Lower leg skin (tissue), 4 donors: ENCODE data around the gene FAM193A. TPM values are rescaled to one million over a fixed set of nuclear protein-coding genes. Genes with fewer than 3 reads are reported as not detected.

Source experiments
- DNase-seq, 2 donors: peaks; one replicate each; pipeline ENCODE4 v3.0.0-alpha.2; 2019; ENCODE audit warnings: low spot score in 2 of 2
- H3K4me3 ChIP-seq: fragments of 200-600 bp; sonication (generic); 2 replicates; pipeline ENCODE4 v1.5.1; 2017; ENCODE audit warnings: mild to moderate bottlenecking, low read depth; ENCODE audit not compliant: poor library complexity, severe bottlenecking
- POLR2A ChIP-seq, 2 donors: fragments of 450-650 bp; IDR thresholded peaks; one replicate each; pipeline ENCODE4 v1.6.1; 2016 to 2017; ENCODE audit warnings: antibody characterized with exemption in 2 of 2, mild to moderate bottlenecking in 1 of 2, moderate library complexity in 1 of 2
- WGBS, 2 donors: methylation state at CpG; one replicate each; pipeline ENCODE4 v1.1.5; 2018; 5-methylcytosine and 5-hydroxymethylcytosine counted together
- intact Hi-C: fragments of 100-400 bp; cut with DNase I; formaldehyde crosslinking; loops from one replicate; pipeline ENCODE4 v1.15.0; 2023; ENCODE audit warnings: low total_unique reads
- total RNA-seq, 4 donors: library from RNA; depleted of rRNA; stranded (reverse); fragments of >200 nt; gene quantifications; one replicate each; pipeline ENCODE4 v1.1.0, GENCODE V29; 2016
- TF ChIP-seq, protein P1 (sequence below), 3 donors: fragments of 450-650 bp; IDR thresholded peaks; one replicate each; pipeline ENCODE4 v1.5.1; 2016; ENCODE audit warnings: antibody characterized with exemption in 3 of 3, mild to moderate bottlenecking in 3 of 3, moderate library complexity in 2 of 3

The FAM193A gene
- total RNA-seq, 4 donors from 2014 or later, result 16.3 to 38.6 (median 25.7) TPM

DNA sequence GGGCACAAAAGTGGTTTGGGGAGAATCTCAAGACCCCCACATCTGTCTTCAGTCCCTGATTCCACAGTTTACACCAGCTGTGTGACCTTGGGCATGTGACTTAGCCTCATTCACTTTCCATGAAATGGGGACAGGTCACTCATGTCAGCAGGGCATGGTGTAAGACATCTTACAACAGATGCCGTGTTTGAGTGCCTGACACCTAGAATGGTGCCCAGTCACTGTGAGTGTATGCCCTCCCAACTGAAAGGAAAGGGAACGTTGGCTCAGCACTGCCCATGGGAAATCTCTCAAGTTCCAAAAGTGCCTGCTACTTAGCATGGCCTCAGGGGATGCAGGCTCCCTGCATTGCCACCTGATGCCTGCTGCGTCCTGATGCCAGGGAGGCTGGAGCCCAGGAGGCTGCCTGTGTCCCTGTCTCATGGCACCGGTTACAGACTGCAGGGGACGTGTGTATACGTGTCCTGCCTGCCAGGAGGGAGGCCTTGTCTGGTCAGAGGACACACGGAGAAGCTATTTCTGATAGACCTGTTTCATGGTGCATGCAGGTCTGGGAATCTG lies 35.3 kb upstream of the FAM193A start:
- WGBS, 2 donors, result 80 to 85% methylated on average over 7 of the region's 7 CpGs
- no peak overlapping the region for H3K4me3 ChIP-seq
- no peak for TF ChIP-seq POLR2A (IDR thresholded peaks at IDR 0.05)
- TF ChIP-seq, protein P1, sequence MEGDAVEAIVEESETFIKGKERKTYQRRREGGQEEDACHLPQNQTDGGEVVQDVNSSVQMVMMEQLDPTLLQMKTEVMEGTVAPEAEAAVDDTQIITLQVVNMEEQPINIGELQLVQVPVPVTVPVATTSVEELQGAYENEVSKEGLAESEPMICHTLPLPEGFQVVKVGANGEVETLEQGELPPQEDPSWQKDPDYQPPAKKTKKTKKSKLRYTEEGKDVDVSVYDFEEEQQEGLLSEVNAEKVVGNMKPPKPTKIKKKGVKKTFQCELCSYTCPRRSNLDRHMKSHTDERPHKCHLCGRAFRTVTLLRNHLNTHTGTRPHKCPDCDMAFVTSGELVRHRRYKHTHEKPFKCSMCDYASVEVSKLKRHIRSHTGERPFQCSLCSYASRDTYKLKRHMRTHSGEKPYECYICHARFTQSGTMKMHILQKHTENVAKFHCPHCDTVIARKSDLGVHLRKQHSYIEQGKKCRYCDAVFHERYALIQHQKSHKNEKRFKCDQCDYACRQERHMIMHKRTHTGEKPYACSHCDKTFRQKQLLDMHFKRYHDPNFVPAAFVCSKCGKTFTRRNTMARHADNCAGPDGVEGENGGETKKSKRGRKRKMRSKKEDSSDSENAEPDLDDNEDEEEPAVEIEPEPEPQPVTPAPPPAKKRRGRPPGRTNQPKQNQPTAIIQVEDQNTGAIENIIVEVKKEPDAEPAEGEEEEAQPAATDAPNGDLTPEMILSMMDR (IDR thresholded peaks at IDR 0.05), result no peak
- intact Hi-C loops, result no loop called here
- no peak for DNase-seq

DNA sequence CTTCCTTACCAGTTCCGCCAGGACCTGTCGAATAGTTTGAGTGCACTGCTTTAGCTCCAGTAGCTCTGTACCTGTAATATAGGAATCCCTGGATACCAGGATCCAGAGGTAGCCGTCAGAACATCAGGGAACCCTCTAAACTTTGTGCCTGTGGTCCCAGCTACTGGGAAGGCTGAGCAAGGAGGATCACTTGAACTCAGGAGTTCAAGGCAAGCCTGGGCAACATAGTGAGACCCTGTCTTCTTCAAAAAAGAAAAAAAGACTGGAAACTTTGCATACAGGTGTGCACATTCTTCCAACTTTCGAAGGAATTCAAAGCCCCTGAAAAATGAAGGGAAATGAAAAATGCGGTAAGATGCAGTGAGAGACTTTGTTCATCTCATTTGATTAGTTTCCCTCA lies 32.6 kb upstream of the FAM193A start:
- no peak for TF ChIP-seq POLR2A (IDR thresholded peaks at IDR 0.05)
- TF ChIP-seq, protein P1 (IDR thresholded peaks at IDR 0.05), result no peak
- 94 to 96% methylated on average over 5 of the region's 5 CpGs for WGBS, 2 donors
- intact Hi-C loops, result no loop called here

DNA sequence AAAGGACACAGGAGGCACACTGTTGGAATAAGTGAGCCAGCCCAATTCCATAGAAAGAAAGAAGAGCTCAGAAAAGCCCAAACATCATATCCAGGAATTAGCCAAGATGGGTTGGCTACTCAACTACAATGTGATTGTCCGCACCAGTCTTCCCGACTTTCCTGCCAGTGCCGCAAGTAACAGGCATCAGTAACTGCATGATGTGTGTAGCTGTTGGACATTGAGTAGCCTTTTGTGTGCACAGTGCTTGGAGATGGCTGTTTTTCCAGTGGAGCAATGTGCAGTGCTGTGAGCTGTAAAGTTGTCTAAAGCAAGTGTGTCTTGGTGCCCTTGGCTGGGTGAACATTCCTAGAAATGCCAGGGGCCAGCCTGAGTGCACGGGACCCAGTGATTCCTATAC lies 29.2 kb upstream of the FAM193A start:
- no peak for DNase-seq
- TF ChIP-seq, protein P1 (IDR thresholded peaks at IDR 0.05), result no peak
- no peak for TF ChIP-seq POLR2A (IDR thresholded peaks at IDR 0.05)
- no peak overlapping the region for H3K4me3 ChIP-seq
- intact Hi-C loops, result no loop called here
- 90 to 95% methylated on average over 4 of the region's 4 CpGs for WGBS, 2 donors

More for the DNA sequence above, 32.6 kb upstream of the FAM193A start:
- no peak overlapping the region for H3K4me3 ChIP-seq
- no peak for DNase-seq

DNA sequence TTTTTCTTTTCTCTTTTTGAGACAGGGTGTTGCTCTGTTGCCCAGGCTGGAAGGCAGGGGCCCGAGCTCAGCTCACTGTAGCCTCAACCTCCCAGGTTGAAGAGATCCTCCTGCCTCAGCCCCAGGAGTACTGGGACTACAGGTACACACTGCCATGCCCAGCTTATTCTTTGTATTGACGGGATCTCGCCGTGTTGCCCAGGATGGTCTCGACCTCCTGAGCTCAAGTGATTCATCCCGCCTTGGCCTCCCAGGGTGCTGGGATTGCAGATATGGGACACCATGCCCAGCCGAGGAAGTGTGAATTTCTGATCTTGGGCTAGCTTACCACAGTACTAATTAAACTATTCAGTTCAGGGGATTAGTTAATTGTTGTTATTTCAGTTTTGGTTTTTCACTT lies 28.6 kb upstream of the FAM193A start:
- intact Hi-C loops, result no loop called here
- H3K4me3 ChIP-seq, result no peak overlapping the region
- no peak for DNase-seq
- 92 to 95% methylated on average over 7 of the region's 7 CpGs for WGBS, 2 donors
- TF ChIP-seq, protein P1 (IDR thresholded peaks at IDR 0.05), result no peak
- no peak for TF ChIP-seq POLR2A (IDR thresholded peaks at IDR 0.05)

DNA sequence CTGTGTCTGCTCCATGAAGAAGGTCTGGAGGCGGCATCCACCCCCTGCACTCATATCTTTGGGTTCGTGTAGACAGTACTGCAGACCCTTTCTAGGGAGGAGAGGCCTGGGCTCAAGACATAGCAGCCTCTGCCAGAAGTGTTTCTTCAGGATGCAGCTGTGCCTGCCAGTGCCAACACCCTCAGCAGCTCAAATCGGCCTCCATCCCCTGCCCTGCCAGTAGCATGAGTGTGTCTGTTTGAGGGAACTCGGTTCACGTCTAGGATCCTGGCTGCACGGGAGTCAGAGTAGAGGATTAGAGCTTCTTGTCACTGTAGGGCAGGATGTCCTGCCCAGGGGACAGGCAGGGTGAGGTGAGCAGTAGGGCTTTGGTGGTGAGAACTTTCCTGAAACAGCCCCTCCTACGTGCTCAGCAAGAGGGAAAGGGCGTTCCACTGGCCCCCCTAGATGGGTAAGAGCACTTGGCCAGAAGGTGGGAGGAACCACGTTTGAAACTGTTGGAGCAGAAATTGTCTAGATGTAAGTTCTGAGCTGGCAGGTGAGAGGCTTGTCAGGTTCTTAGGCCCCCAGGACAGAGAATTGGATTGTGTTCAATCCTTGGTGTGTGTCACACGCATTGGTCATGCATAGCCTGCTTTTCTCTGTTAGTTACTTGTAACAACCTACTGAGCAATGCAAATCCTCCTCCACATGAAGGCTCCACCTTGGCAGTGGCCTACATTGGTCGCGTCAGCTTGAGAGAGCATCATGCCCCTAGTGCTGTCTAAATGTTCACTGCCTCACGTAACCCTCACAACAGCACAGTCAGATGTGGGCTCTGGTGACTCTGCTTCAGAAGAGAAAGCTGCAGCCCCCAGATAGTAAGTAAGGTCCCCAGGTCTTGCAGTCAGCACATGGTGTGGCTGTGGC lies 25.8 kb upstream of the FAM193A start:
- whole genome bisulfite sequencing, 2 donors, result 84 to 86% methylated on average over 10 to 13 of the region's 13 CpGs
- H3K4me3 ChIP-seq, result no peak overlapping the region
- intact Hi-C loops, result no loop called here
- no peak for DNase-seq
- TF ChIP-seq, protein P1 (IDR thresholded peaks at IDR 0.05), result no peak
- no peak for TF ChIP-seq POLR2A (IDR thresholded peaks at IDR 0.05)
